Sigmoid colon (tissue), 4 donors: ENCODE data around the gene PRICKLE3.

Source experiments
- POLR2A ChIP-seq, 2 donors: fragments of 450-650 bp; IDR thresholded peaks; one replicate each; pipeline ENCODE4 v1.6.1; 2016; ENCODE audit warnings: antibody characterized with exemption in 2 of 2, mild to moderate bottlenecking in 2 of 2, moderate library complexity in 2 of 2
- POLR2AphosphoS5 ChIP-seq, 4 donors: sonication (generic); formaldehyde crosslinking; IDR thresholded peaks; one replicate each; pipeline ENCODE4 v1.6.1; 2017; ENCODE audit warnings: antibody characterized with exemption in 4 of 4

DNA sequence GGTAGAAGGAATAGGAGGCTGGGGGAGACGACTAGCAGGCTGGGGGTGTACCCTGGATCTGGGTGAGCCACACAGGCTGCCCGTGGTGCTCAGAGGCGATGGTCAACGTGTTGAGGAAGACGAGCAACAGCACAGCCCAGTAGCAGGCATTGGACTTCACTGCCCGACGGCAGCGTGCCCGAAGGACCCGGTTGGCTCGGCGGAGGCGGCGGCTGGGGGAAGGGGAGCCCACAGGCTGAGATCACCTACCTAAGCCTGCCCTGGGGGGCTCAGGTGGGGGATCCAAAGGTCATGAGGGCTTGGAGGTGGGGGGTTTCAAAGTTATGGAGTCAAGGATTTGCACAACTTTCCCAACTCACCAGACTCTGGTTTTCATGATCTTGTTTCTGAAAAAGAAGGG is 39.7 kb upstream of the PRICKLE3 start:
- TF ChIP-seq POLR2A (IDR thresholded peaks at IDR 0.05) (no peak), POLR2AphosphoS5 (IDR thresholded peaks at IDR 0.05) (no peak)
